Right lobe of liver (tissue), 4 donors: ENCODE measurements around the gene C1D.

Experiments
- CTCF ChIP-seq, 4 donors: fragments of 200-600 bp in 3 of 4; fragments of 450-650 bp in 1 of 4; IDR thresholded peaks; one replicate each; pipeline versions ENCODE4 v1.5.1 to v1.8.0; 2016 to 2022; ENCODE audit warnings: antibody characterized with exemption in 4 of 4, mild to moderate bottlenecking in 2 of 4
- POLR2A ChIP-seq: fragments of 450-650 bp; IDR thresholded peaks from one replicate; pipeline ENCODE4 v1.6.1; 2017; ENCODE audit warnings: antibody characterized with exemption, mild to moderate bottlenecking
- donor health status: DM: no; HTN: no; CAD: no.
- donor health status: DM: no; HTN: no; CAD: no.
- donor health status: DM: no; HTN: yes; CAD: no.

DNA sequence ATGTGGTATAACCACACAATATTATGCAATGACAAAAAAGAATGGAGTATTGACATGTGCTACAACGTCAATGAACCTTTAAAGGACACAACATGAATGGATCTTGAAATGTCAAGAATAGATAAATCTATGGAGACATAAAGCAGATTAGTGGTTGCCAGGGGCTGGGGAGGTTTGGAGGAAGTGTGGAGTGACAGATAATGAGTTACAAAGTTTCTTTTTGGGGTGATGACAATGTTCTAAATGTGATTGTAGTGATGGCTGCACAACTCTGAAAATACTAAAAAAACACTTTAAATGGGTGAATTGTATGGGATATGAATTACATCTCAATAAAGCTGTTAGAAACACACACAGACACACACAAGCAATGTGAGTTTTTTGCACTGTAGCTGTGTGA lies 37.4 kb upstream of the C1D start:
- no peak for TF ChIP-seq CTCF (IDR thresholded peaks at IDR 0.05)
- TF ChIP-seq POLR2A = no peak
